HG02840 (cell line): ENCODE results near the gene RABGAP1.
A peak's percentile ranks its signal among the peaks of the same experiment; 100 is the strongest.
"Not testable (repeated sequence)": the region's sequence is repeated elsewhere in the genome, so short reads cannot be mapped to it uniquely, and the experiment has no call there.

ENCODE experiments used
- ATAC-seq: cut with Tn5 transposase; IDR thresholded peaks from one replicate; pipeline ENCODE4 v1.9.1; 2021; ENCODE audit warnings: mild to moderate bottlenecking, moderate library complexity, moderate number of reproducible peaks; ENCODE audit not compliant: unreplicated experiment, low FRiP score

Gene RABGAP1

GRCh38 chr9:122940749-122941581, at the start of gene RABGAP1:
Gene RABGAP1, plus strand, starts transcription at chr9:122941020. Its CDS starts 16,040 bp downstream, at chr9:122957060.
- peak; percentile 97 for ATAC-seq

- no peak for ATAC-seq
Measured at GRCh38 chr9:122897969-122898368, 42.9 kb upstream of the RABGAP1 start.

GRCh38 chr9:122900791-122901190, 40.0 kb upstream of the RABGAP1 start:
- no peak for ATAC-seq

- ATAC-seq, result peak; percentile 9
Measured at GRCh38 chr9:122904466-122904822, 36.4 kb upstream of the RABGAP1 start.

- peak; percentile 91 for ATAC-seq
Measured at GRCh38 chr9:122904823-122905710, 35.8 kb upstream of the RABGAP1 start, which contains the start of gene RC3H2. Gene RC3H2, minus strand, starts transcription at chr9:122905359. Its CDS starts 7,850 bp downstream, at chr9:122897509.

- not testable (repeated sequence) for ATAC-seq
Measured at GRCh38 chr9:122906122-122906521, 34.7 kb upstream of the RABGAP1 start.

GRCh38 chr9:122912671-122912963, 28.2 kb upstream of the RABGAP1 start:
- ATAC-seq, result no peak

- peak; percentile 91 for ATAC-seq
Measured at GRCh38 chr9:122912964-122913673, 27.7 kb upstream of the RABGAP1 start, which contains the start of gene ZBTB6. Gene ZBTB6, minus strand, starts transcription at chr9:122913323. Its CDS starts 1,251 bp downstream, at chr9:122912072.

GRCh38 chr9:122918310-122918709, 22.5 kb upstream of the RABGAP1 start:
- no peak for ATAC-seq

GRCh38 chr9:122922713-122923112, 18.1 kb upstream of the RABGAP1 start:
- ATAC-seq, result no peak

GRCh38 chr9:122923947-122924346, 16.9 kb upstream of the RABGAP1 start:
- no peak for ATAC-seq

- ATAC-seq, result no peak
Measured at GRCh38 chr9:122929796-122930354, 10.9 kb upstream of the RABGAP1 start.

GRCh38 chr9:122930541-122931225, 10.1 kb upstream of the RABGAP1 start:
- no peak for ATAC-seq

- ATAC-seq, result peak; percentile 94
Measured at GRCh38 chr9:122931226-122932121, 9.3 kb upstream of the RABGAP1 start, which contains the start of gene ZBTB26. Gene ZBTB26, minus strand, starts transcription at chr9:122931512. Its CDS starts 11,578 bp downstream, at chr9:122919934.

- no peak for ATAC-seq
Measured at GRCh38 chr9:122936464-122936863, 4.4 kb upstream of the RABGAP1 start.

GRCh38 chr9:122936883-122937282, 3.9 kb upstream of the RABGAP1 start:
- no peak for ATAC-seq

GRCh38 chr9:122939601-122940000, 1.2 kb upstream of the RABGAP1 start:
- no peak for ATAC-seq

GRCh38 chr9:122940454-122940748, 419 bp upstream of the RABGAP1 start:
- no peak for ATAC-seq
